ENCODE results near the gene CCDC68.
A peak's percentile ranks its signal among the peaks of the same experiment; 100 is the strongest.
"Not testable (repeated sequence)": the region's sequence is repeated elsewhere in the genome, so short reads cannot be mapped to it uniquely, and the experiment has no call there.

Gene CCDC68

DNA sequence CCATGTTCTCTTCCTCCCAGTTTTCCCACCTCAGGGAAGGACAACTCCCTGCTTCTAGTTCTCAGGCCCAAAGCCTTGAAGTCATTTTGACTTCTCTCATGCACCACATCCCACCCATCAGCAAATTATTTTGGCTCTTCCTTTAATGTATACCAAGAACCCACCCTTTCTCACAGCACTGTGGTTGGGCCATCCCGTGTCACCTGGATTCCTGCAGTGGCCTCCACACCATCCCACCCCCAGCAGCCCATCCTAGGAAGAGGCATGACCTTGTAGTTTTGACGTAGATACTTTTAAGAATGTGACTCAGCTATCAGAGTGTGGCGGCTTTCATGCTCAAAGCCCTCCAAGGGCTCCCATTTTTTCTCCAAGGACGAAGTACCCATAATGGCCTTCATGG, 25.6 kb upstream of the CCDC68 start:
- TF ChIP-seq POU2F2 (IDR thresholded peaks at IDR 0.05; ENCODE audit: low read depth, low read length) (no peak), TAF1 (IDR thresholded peaks at IDR 0.05; ENCODE audit: low read depth, low read length) (no peak), POLR2A (IDR thresholded peaks at IDR 0.05; ENCODE audit: low read depth, low read length) (no peak), PAX5 (IDR thresholded peaks at IDR 0.05; ENCODE audit: insufficient read depth, low read length, severe bottlenecking) (no peak)
- DNase-seq (ENCODE audit: insufficient read length, low spot score) (no peak), FAIRE-seq (no peak)

DNA sequence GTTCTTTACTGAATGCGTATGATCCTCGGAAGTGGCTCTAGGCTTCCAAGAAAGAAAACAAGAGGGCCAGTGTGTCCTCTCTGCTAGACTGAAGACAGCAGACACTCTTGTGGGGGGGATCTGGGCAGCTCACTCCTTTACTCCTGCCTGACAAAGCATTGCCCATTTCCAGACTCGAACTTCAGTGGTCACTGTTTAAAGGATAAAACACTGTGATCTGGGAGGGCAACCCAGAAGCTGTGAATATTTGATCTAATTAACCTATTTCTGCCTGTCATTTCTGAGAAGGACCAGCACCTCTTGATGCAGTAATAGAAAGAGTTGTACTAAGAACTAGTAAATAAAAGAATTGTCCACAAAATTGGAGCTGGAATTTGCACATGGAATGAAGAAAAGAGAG, 24.5 kb upstream of the CCDC68 start:
- TF ChIP-seq POU2F2 (IDR thresholded peaks at IDR 0.05; ENCODE audit: low read depth, low read length) (no peak), POLR2A (IDR thresholded peaks at IDR 0.05; ENCODE audit: low read depth, low read length) (no peak), POLR2AphosphoS5 (IDR thresholded peaks at IDR 0.05; ENCODE audit: low read depth, low read length) (no peak), PAX5 (IDR thresholded peaks at IDR 0.05; ENCODE audit: insufficient read depth, low read length, severe bottlenecking) (no peak), SPI1 (IDR thresholded peaks at IDR 0.05; ENCODE audit: low read depth, low read length) (no peak), TAF1 (IDR thresholded peaks at IDR 0.05; ENCODE audit: low read depth, low read length) (no peak)
- DNase-seq (ENCODE audit: insufficient read length, low spot score) = no peak
- FAIRE-seq = no peak

DNA sequence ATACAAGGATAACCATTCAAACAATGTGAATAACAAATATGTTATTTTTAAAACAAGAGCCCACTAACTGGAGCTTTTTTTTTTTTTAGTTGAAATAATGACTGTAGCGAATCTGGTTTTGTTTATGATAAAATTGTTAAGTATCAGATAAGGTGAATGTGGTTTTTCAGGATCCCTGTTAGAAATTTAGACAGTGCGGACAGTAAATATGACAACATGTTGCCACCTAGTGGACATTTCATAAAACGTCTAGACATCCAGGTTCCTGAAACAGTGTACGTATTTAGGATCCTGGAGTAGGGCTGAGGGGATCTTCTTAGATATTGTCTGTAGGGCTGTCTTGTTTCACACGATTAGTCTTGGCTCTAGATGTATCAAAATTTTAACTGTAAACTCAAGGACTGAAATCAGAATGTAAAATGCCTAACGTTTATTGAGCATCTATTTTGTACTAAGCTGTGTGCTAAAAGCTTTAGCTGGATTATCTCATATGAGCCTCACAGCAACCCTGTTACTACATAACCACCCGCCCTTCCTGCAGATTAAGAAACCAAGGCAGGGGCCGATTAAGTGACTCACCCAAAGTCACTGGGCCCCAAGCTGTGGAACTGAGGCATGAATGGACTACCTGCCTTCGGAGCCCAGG, 23.9 kb upstream of the CCDC68 start:
- TF ChIP-seq POLR2AphosphoS5 (IDR thresholded peaks at IDR 0.05; ENCODE audit: low read depth, low read length) (no peak), POLR2A (IDR thresholded peaks at IDR 0.05; ENCODE audit: low read depth, low read length) (no peak)
- peak; percentile 81 for FAIRE-seq
- no peak for DNase-seq (ENCODE audit: insufficient read length, low spot score)

DNA sequence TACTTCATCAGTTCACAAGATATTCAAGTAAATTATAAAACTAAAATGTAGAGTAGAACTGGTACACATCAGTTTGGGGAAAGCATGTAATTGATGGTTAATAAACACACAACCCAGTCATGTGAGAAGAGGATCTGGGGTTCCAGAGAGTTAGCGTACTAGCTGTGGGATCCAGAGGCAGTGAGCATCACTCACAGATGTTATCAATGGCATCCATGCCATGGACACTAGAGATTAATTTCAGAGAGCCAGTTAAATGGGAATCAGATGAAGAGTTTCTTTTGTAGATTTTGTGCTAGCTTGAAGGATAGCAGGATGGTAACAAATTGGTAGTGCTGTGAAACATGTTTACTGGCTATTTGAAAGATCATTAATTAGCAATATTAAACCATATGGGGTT, 21.8 kb upstream of the CCDC68 start:
- no peak for TF ChIP-seq POU2F2 (IDR thresholded peaks at IDR 0.05; ENCODE audit: low read depth, low read length)
- TF ChIP-seq PAX5 (IDR thresholded peaks at IDR 0.05; ENCODE audit: insufficient read depth, low read length, severe bottlenecking) = no peak
- no peak for TF ChIP-seq POLR2AphosphoS5 (IDR thresholded peaks at IDR 0.05; ENCODE audit: low read depth, low read length)
- TF ChIP-seq SPI1 (IDR thresholded peaks at IDR 0.05; ENCODE audit: low read depth, low read length) = no peak
- no peak for TF ChIP-seq TAF1 (IDR thresholded peaks at IDR 0.05; ENCODE audit: low read depth, low read length)
- TF ChIP-seq POLR2A (IDR thresholded peaks at IDR 0.05; ENCODE audit: low read depth, low read length) = no peak
- no peak for DNase-seq (ENCODE audit: insufficient read length, low spot score)
- FAIRE-seq = no peak

DNA sequence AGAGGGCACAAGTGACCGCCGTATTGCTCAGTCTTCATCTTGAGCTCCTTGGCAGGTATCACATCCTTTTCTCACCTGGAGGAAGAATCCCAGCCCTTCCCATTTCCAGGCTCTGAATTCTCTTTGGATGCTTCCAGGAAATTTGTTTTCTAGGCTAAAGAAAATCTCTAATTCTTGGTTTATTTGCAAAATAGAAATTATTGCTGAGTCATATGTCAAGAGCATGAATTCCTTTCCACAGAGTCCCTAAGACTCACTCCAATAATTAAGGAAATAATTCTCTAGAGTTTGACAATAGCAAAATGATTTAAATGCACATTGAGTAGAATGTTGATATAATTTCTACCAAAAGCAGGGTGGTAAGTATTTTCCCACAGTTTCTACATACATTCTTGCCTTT, 16.3 kb upstream of the CCDC68 start:
- FAIRE-seq = no peak
- no peak for DNase-seq (ENCODE audit: insufficient read length, low spot score)
- TF ChIP-seq TAF1 (IDR thresholded peaks at IDR 0.05; ENCODE audit: low read depth, low read length) = no peak
- TF ChIP-seq POU2F2 (IDR thresholded peaks at IDR 0.05; ENCODE audit: low read depth, low read length) = no peak
- TF ChIP-seq POLR2AphosphoS5 (IDR thresholded peaks at IDR 0.05; ENCODE audit: low read depth, low read length) = no peak
- TF ChIP-seq PAX5 (IDR thresholded peaks at IDR 0.05; ENCODE audit: insufficient read depth, low read length, severe bottlenecking) = no peak
- no peak for TF ChIP-seq POLR2A (IDR thresholded peaks at IDR 0.05; ENCODE audit: low read depth, low read length)
- no peak for TF ChIP-seq SPI1 (IDR thresholded peaks at IDR 0.05; ENCODE audit: low read depth, low read length)

GRCh38 chr18:54973046-54973445, 13.8 kb upstream of the CCDC68 start:
- no peak for DNase-seq (ENCODE audit: insufficient read length, low spot score)
- TF ChIP-seq SPI1 (IDR thresholded peaks at IDR 0.05; ENCODE audit: low read depth, low read length) = no peak
- TF ChIP-seq POU2F2 (IDR thresholded peaks at IDR 0.05; ENCODE audit: low read depth, low read length) = no peak
- no peak for TF ChIP-seq POLR2A (IDR thresholded peaks at IDR 0.05; ENCODE audit: low read depth, low read length)
- TF ChIP-seq PAX5 (IDR thresholded peaks at IDR 0.05; ENCODE audit: insufficient read depth, low read length, severe bottlenecking) = no peak
- no peak for TF ChIP-seq POLR2AphosphoS5 (IDR thresholded peaks at IDR 0.05; ENCODE audit: low read depth, low read length)
- TF ChIP-seq TAF1 (IDR thresholded peaks at IDR 0.05; ENCODE audit: low read depth, low read length) = no peak
- FAIRE-seq = no peak

DNA sequence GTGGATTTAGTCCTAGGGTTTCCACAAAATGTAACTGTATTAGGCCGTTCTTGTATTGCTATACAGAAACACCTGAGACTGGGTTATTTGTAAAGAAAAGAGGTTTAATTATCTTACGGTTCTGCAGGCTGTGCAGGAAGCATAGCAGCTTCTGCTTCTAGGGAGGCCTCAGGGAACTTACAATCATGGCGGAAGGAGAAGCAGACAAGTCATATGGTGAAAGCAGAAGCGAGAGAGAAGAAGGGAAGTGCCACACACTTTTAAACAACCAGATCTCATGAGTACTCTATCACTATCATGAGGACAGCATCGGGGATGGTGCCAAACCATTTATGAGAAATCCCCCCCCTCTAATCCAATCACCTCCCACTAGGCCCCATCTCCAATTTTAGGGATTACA, 9.5 kb upstream of the CCDC68 start:
- no peak for FAIRE-seq

DNA sequence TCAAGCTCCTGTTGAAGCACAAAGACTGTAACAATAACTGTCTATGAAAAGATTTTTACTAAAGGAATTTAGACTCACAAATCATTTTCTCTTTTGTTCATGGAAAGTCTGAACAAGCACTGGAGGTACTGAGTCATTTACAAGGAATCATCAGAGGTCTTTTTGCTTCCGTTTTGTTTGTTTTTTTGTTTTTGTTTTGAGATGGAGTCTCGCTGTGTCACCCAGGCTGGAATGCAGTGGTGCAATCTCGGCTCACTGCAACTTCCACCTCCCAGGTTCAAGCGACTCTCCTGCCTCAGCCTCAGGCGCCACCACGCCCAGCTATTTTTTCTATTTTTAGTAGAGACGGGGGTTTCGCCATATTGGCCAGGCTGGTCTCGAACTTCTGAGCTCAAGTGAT, 9.0 kb upstream of the CCDC68 start:
- DNase-seq (ENCODE audit: insufficient read length, low spot score); FAIRE-seq: not testable (repeated sequence)

More for the DNA sequence above, 9.5 kb upstream of the CCDC68 start:
- no peak for DNase-seq (ENCODE audit: insufficient read length, low spot score)
- no peak for TF ChIP-seq POLR2AphosphoS5 (IDR thresholded peaks at IDR 0.05; ENCODE audit: low read depth, low read length)
- TF ChIP-seq POU2F2 (IDR thresholded peaks at IDR 0.05; ENCODE audit: low read depth, low read length) = no peak
- TF ChIP-seq SPI1 (IDR thresholded peaks at IDR 0.05; ENCODE audit: low read depth, low read length) = peak; percentile 29; the same call in 1 of the 2 replicates

DNA sequence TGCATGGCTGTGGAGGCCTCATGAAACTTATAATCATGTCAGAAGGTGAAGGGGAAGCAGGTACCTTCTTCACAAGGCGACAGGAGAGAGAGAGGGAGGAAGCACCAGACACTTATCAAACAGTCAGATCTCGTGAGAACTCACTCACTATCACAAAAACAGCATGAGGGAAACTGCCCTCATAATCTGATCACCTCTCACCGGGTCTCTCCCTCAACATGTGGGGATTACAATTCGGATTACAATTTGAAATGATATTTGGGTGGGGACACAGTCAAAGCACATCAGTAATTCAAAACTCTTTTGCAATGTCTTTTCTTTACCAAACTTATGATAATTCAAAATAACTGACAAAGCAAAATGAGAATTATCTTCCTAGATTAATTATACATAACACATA, 8.5 kb upstream of the CCDC68 start:
- TF ChIP-seq POLR2AphosphoS5 (IDR thresholded peaks at IDR 0.05; ENCODE audit: low read depth, low read length) (no peak), POU2F2 (IDR thresholded peaks at IDR 0.05; ENCODE audit: low read depth, low read length) (no peak), PAX5 (IDR thresholded peaks at IDR 0.05; ENCODE audit: insufficient read depth, low read length, severe bottlenecking) (no peak), TAF1 (IDR thresholded peaks at IDR 0.05; ENCODE audit: low read depth, low read length) (no peak), POLR2A (IDR thresholded peaks at IDR 0.05; ENCODE audit: low read depth, low read length) (no peak), SPI1 (IDR thresholded peaks at IDR 0.05; ENCODE audit: low read depth, low read length) (no peak)
- DNase-seq (ENCODE audit: insufficient read length, low spot score) = no peak
- no peak for FAIRE-seq

GRCh38 chr18:54964741-54965140, 5.5 kb upstream of the CCDC68 start:
- no peak for TF ChIP-seq POLR2A (IDR thresholded peaks at IDR 0.05; ENCODE audit: low read depth, low read length)
- TF ChIP-seq POLR2AphosphoS5 (IDR thresholded peaks at IDR 0.05; ENCODE audit: low read depth, low read length) = no peak
- no peak for TF ChIP-seq TAF1 (IDR thresholded peaks at IDR 0.05; ENCODE audit: low read depth, low read length)
- TF ChIP-seq SPI1 (IDR thresholded peaks at IDR 0.05; ENCODE audit: low read depth, low read length) = 0 out of 2 replicates have a peak, but pooled peaks have one; percentile 1
- TF ChIP-seq POU2F2 (IDR thresholded peaks at IDR 0.05; ENCODE audit: low read depth, low read length) = no peak
- no peak for TF ChIP-seq PAX5 (IDR thresholded peaks at IDR 0.05; ENCODE audit: insufficient read depth, low read length, severe bottlenecking)
- FAIRE-seq (no peak), DNase-seq (ENCODE audit: insufficient read length, low spot score) (no peak)
